H1 (cell line): ENCODE measurements around the gene SLC35G4. TPM values are rescaled to one million over a fixed set of nuclear protein-coding genes. Genes with fewer than 3 reads are reported as not detected.

Source experiments
- CTCF ChIA-PET: fragments of 300-600 bp; sonication (Branson Sonifier 250); formaldehyde crosslinking; loops from one replicate; lab custom pipeline; 2021; ENCODE audit not compliant: partially characterized antibody; lab: Charles Lee
- POLR2A ChIA-PET: fragments of 300-600 bp; sonication (Branson Sonifier 250); formaldehyde crosslinking; loops from one replicate; lab custom pipeline; 2021; ENCODE audit warnings: inconsistent platforms; ENCODE audit not compliant: partially characterized antibody; lab: Charles Lee
- DNase-seq, 2 experiments: peaks; one replicate each; pipeline versions ENCODE4 v3.0.0 to v3.0.0-alpha.2; 2010 to 2022; ENCODE audit warnings: low spot score in 2 of 2, low read depth in 1 of 2, mixed read lengths in 1 of 2
- FAIRE-seq: peaks from 2 replicates; lab custom pipeline; 2011; peaks lifted over from hg19 to GRCh38; lab: Jason Lieb, UNC
- H2AFZ ChIP-seq: 2 replicates; pipeline ENCODE4 v1.8.1; 2012; ENCODE audit warnings: low read length, inconsistent platforms
- H2AK5ac ChIP-seq: 2 replicates; pipeline ENCODE4 v1.6.1; 2013; ENCODE audit warnings: low read depth, low read length
- H2BK120ac ChIP-seq: replicated peaks from 2 replicates; pipeline ENCODE3; 2013; ENCODE audit warnings: low read depth, low read length, inconsistent platforms
- H2BK12ac ChIP-seq: 2 replicates; pipeline ENCODE4 v1.6.1; 2013; ENCODE audit warnings: low read depth, low read length
- H2BK15ac ChIP-seq: 2 replicates; pipeline ENCODE4 v1.6.1; 2013; ENCODE audit warnings: low read length
- H2BK20ac ChIP-seq: 2 replicates; pipeline ENCODE4 v1.6.1; 2013; ENCODE audit warnings: low read length
- H2BK5ac ChIP-seq: 2 replicates; pipeline ENCODE4 v1.6.1; 2013; ENCODE audit warnings: low read depth, low read length
- H3K14ac ChIP-seq: 2 replicates; pipeline ENCODE4 v1.6.1; 2013; ENCODE audit warnings: inconsistent platforms; ENCODE audit not compliant: insufficient read length
- H3K18ac ChIP-seq: 2 replicates; pipeline ENCODE4 v1.6.1; 2013; ENCODE audit warnings: low read length; ENCODE audit errors: extremely low read depth
- H3K23ac ChIP-seq: 2 replicates; pipeline ENCODE4 v1.6.1; 2013; ENCODE audit warnings: inconsistent platforms; ENCODE audit not compliant: insufficient read length
- H3K23me2 ChIP-seq: 2 replicates; pipeline ENCODE4 v1.6.1; 2013; ENCODE audit warnings: low read depth, low read length
- H3K27ac ChIP-seq: 2 replicates; pipeline ENCODE4 v1.6.1; 2011; ENCODE audit warnings: low read depth, low read length, inconsistent platforms
- H3K27me3 ChIP-seq, 4 experiments: replicated peaks in 1 of 4; 1 replicate in 1 of 4; 2 replicates in 3 of 4; pipeline versions ENCODE4 v1.6.1 to v1.8.1; 2011 to 2013; ENCODE audit warnings: low read length in 3 of 4, mild to moderate bottlenecking in 3 of 4, inconsistent platforms in 2 of 4, mixed read lengths in 2 of 4, moderate library complexity in 1 of 4; ENCODE audit not compliant: control insufficient read depth in 3 of 4, insufficient read depth in 3 of 4; ENCODE audit errors: extremely low read depth in 1 of 4
- H3K36me3 ChIP-seq, 4 experiments: 2 replicates each; pipeline versions ENCODE4 v1.6.1 to v1.8.1; 2011 to 2013; ENCODE audit warnings: mild to moderate bottlenecking in 4 of 4, low read length in 3 of 4, moderate library complexity in 2 of 4, control low read depth in 1 of 4, inconsistent platforms in 1 of 4; ENCODE audit not compliant: insufficient read depth in 4 of 4, control insufficient read depth in 2 of 4
- H3K4ac ChIP-seq: replicated peaks from 2 replicates; pipeline ENCODE3; 2013; ENCODE audit warnings: low read length, low read depth, mixed read lengths, inconsistent platforms; ENCODE audit not compliant: insufficient read length
- H3K4me1 ChIP-seq, 4 experiments: replicated peaks in 1 of 4; 1 replicate in 1 of 4; 2 replicates in 3 of 4; pipeline versions ENCODE4 v1.6.1 to v1.8.1; 2011 to 2013; ENCODE audit warnings: low read length in 3 of 4, inconsistent platforms in 2 of 4, mixed read lengths in 1 of 4; ENCODE audit not compliant: insufficient read depth in 4 of 4, control insufficient read depth in 3 of 4
- H3K4me2 ChIP-seq, 2 experiments: 2 replicates each; pipeline versions ENCODE4 v1.6.1 to v1.8.1; 2011 to 2013; ENCODE audit warnings: low read depth in 2 of 2, low read length in 2 of 2, control low read depth in 1 of 2, inconsistent platforms in 1 of 2, mild to moderate bottlenecking in 1 of 2; ENCODE audit not compliant: insufficient read depth in 1 of 2
- H3K4me3 ChIP-seq, 4 experiments: fragments of 200-600, 300-600 bp in 1 of 4; sonication (generic), shearing (Covaris generic), sonication (Bioruptor Twin) in 1 of 4; 2 replicates each; pipeline versions ENCODE4 v1.5.1 to v1.8.1; 2011 to 2016; ENCODE audit warnings: low read length in 4 of 4, low read depth in 3 of 4, control low read depth in 2 of 4, inconsistent platforms in 2 of 4, mild to moderate bottlenecking in 2 of 4, mixed read lengths in 1 of 4, moderate library complexity in 1 of 4; ENCODE audit not compliant: insufficient read depth in 2 of 4; ENCODE audit errors: extremely low read depth in 1 of 4
- H3K56ac ChIP-seq: replicated peaks from 2 replicates; pipeline ENCODE3; 2013; ENCODE audit warnings: low read depth, mild to moderate bottlenecking, mixed read lengths, low read length, inconsistent platforms; ENCODE audit not compliant: insufficient read length
- H3K79me1 ChIP-seq: 2 replicates; pipeline ENCODE4 v1.6.1; 2013; ENCODE audit warnings: low read depth, low read length, control low read depth
- H3K79me2 ChIP-seq, 2 experiments: 2 replicates each; pipeline versions ENCODE4 v1.6.1 to v1.8.1; 2012 to 2013; ENCODE audit warnings: low read length in 2 of 2, mild to moderate bottlenecking in 2 of 2, inconsistent platforms in 1 of 2; ENCODE audit not compliant: insufficient read depth in 2 of 2, control insufficient read depth in 1 of 2
- H3K9ac ChIP-seq, 4 experiments: replicated peaks in 1 of 4; 1 replicate in 1 of 4; 2 replicates in 3 of 4; pipeline versions ENCODE4 v1.6.1 to v1.8.1; 2011 to 2013; ENCODE audit warnings: low read depth in 3 of 4, low read length in 3 of 4, control low read depth in 2 of 4, mild to moderate bottlenecking in 2 of 4, moderate library complexity in 2 of 4, inconsistent platforms in 1 of 4; ENCODE audit errors: extremely low read depth in 1 of 4
- H3K9me3 ChIP-seq, 2 experiments: 2 replicates each; pipeline versions ENCODE4 v1.6.1 to v1.8.1; 2012 to 2013; ENCODE audit warnings: mild to moderate bottlenecking in 2 of 2, moderate library complexity in 2 of 2, control low read depth in 1 of 2, inconsistent platforms in 1 of 2, low read depth in 1 of 2, low read length in 1 of 2, mixed read lengths in 1 of 2; ENCODE audit not compliant: insufficient read depth in 2 of 2
- H4K20me1 ChIP-seq, 2 experiments: replicated peaks in 1 of 2; 2 replicates each; pipeline versions ENCODE3 to v1.8.1; 2011 to 2013; ENCODE audit warnings: inconsistent platforms in 2 of 2, low read length in 2 of 2, mild to moderate bottlenecking in 1 of 2; ENCODE audit not compliant: insufficient read depth in 2 of 2, control insufficient read depth in 1 of 2
- H4K5ac ChIP-seq: 2 replicates; pipeline ENCODE4 v1.6.1; 2013; ENCODE audit warnings: low read length, low read depth, mixed read lengths, inconsistent platforms; ENCODE audit not compliant: insufficient read length
- H4K8ac ChIP-seq: 2 replicates; pipeline ENCODE4 v1.8.0; 2013; ENCODE audit warnings: mild to moderate bottlenecking, moderate library complexity, low read length, inconsistent platforms; ENCODE audit not compliant: insufficient read depth; ENCODE audit errors: extremely low read depth
- H4K91ac ChIP-seq: replicated peaks from 2 replicates; pipeline ENCODE3; 2013; ENCODE audit warnings: low read length, mixed read lengths, inconsistent platforms; ENCODE audit not compliant: insufficient read length
- ASH2L ChIP-seq: fragments of 200-600, 300-600 bp; sonication (generic); IDR thresholded peaks from one replicate; pipeline ENCODE4 v1.7.1; 2017; ENCODE audit warnings: low read length
- BACH1 ChIP-seq: IDR thresholded peaks from 2 replicates; pipeline ENCODE4 v1.6.1; 2012; ENCODE audit warnings: low read length, improper control_type of control experiment
- CHD2 ChIP-seq: IDR thresholded peaks from 2 replicates; pipeline ENCODE4 v1.6.1; 2012; ENCODE audit warnings: low read length, improper control_type of control experiment
- CTBP2 ChIP-seq: IDR thresholded peaks from 2 replicates; pipeline ENCODE4 v1.7.0; 2011; ENCODE audit warnings: borderline replicate concordance, mild to moderate bottlenecking, moderate library complexity, mixed read lengths, low read length; ENCODE audit not compliant: insufficient read depth, insufficient read length
- CTCF ChIP-seq, 3 experiments: IDR thresholded peaks; 1 replicate in 2 of 3; 2 replicates in 1 of 3; pipeline versions ENCODE4 v1.5.1 to v1.6.1; 2011; ENCODE audit warnings: low read length in 3 of 3, mild to moderate bottlenecking in 3 of 3, inconsistent platforms in 2 of 3, low read depth in 1 of 3, moderate library complexity in 1 of 3; ENCODE audit not compliant: insufficient read depth in 1 of 3; ENCODE audit errors: control extremely low read depth in 1 of 3
- FOSL1 ChIP-seq: IDR thresholded peaks from 2 replicates; pipeline ENCODE4 v1.6.1; 2011; ENCODE audit warnings: mild to moderate bottlenecking, low read depth, low read length, moderate library complexity; ENCODE audit not compliant: insufficient read depth
- GTF2F1 ChIP-seq: IDR thresholded peaks from 2 replicates; pipeline ENCODE4 v1.6.1; 2012; ENCODE audit warnings: low read depth, low read length, improper control_type of control experiment, borderline replicate concordance
- JUN ChIP-seq: IDR thresholded peaks from 2 replicates; pipeline ENCODE4 v1.6.1; 2011; ENCODE audit warnings: low read depth, mild to moderate bottlenecking, improper control_type of control experiment, low read length
- POU5F1 ChIP-seq: IDR thresholded peaks from 2 replicates; pipeline ENCODE4 v1.6.1; 2011; ENCODE audit warnings: low read depth, mild to moderate bottlenecking, low read length, moderate library complexity
- TAF7 ChIP-seq: optimal IDR thresholded peaks from 2 replicates; pipeline ENCODE3; 2011; ENCODE audit warnings: low read depth, mild to moderate bottlenecking, inconsistent platforms, low read length, moderate library complexity, borderline replicate concordance
- TEAD4 ChIP-seq: IDR thresholded peaks from 2 replicates; pipeline ENCODE4 v1.6.1; 2012; ENCODE audit warnings: low read depth, low read length, inconsistent platforms, mixed read lengths
- WGBS, 2 experiments: shearing (Covaris generic) in 1 of 2; methylation state at CpG; one replicate each; pipeline versions ENCODE4 v1.1.6 to v1.1.7; 2013 to 2015; ENCODE audit warnings: low lambda C conversion rate in 2 of 2, mixed read lengths in 2 of 2, inconsistent platforms in 1 of 2, low coverage in 1 of 2, missing lambda C conversion rate in 1 of 2; ENCODE audit not compliant: insufficient replicate concordance in 2 of 2, insufficient coverage in 1 of 2, insufficient read length in 1 of 2; ENCODE audit errors: extremely low coverage in 1 of 2, missing lambda C conversion rate in 1 of 2; 5-methylcytosine and 5-hydroxymethylcytosine counted together
- polyA plus RNA-seq, 7 experiments: library from polyadenylated mRNA; depleted of rRNA in 3 of 7; stranded (reverse) in 5 of 7; unstranded in 2 of 7; fragments of >200 nt in 5 of 7; fragments of 200-250 nt in 2 of 7; gene quantifications; 1 replicate in 5 of 7; 2 replicates in 1 of 7; 4 replicates in 1 of 7; pipeline versions ENCODE4 v1.2.1 to v1.2.3, GENCODE V29; 2011 to 2013; ENCODE audit warnings: missing spikeins in 2 of 7, mixed read lengths in 2 of 7
- total RNA-seq: library from RNA; stranded (reverse); fragmentation: NEBNext Ultra II Directional; extraction: Animal tissue kit (Norgen Biotek cat#: 25700); gene quantifications from 2 replicates; pipeline ENCODE4 v1.2.1, GENCODE V29; 2021

SLC35G4 gene
- total and polyA plus RNA-seq, 2 of the 8 experiments (the other 6 are each of a cell fraction or from before 2014, with no cell fraction given), result not detected

DNA sequence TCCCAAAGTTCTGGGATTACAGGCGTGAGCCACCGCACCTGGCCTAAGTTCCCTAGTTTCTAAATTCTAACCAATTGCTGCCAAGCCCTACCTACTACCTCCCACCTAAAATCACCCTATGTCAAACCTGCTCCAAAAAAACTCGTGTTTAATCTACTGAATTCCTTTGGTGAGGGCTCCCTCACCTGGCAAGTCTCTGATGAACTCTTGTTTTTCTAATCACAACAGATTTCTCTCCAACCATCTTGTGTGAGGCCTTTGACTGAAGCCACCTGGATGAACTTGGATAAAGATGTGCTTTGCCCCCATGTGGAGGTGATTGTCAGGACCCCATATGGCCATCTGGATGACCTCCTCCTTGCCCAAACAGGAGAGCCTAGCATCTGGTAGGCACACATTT is 17.4 kb upstream of the SLC35G4 start:
- Histone ChIP-seq H2BK120ac (no peak overlapping the region), H3K4me3 (no peak overlapping the region), H4K5ac (no peak overlapping the region), H3K27me3 (no peaks in the 10 kb centered on the region), H3K79me2 (no peaks in the 10 kb centered on the region), H2BK5ac (no peak overlapping the region), H3K23ac (no peak overlapping the region), H3K4me2 (no peak overlapping the region), H4K91ac (no peak overlapping the region), H2BK20ac (no peak overlapping the region), H4K8ac (no peak overlapping the region), H3K56ac (no peak overlapping the region), H3K18ac (no peak overlapping the region), H3K9me3 (peaks cover 0 to 3% of the 10 kb centered on the region in 2 experiments; a peak in 2 of 4 replicates), H2BK12ac (no peak overlapping the region), H2AK5ac (no peak overlapping the region), H3K23me2 (no peaks in the 10 kb centered on the region), H3K36me3 (no peaks in the 10 kb centered on the region), H3K27ac (no peak overlapping the region), H3K9ac (no peak overlapping the region), H4K20me1 (no peaks in the 10 kb centered on the region), H3K4me1 (0 out of 7 replicates have a peak, but pooled peaks cover 0 to 1% (median 0%) of the 10 kb centered on the region in 4 experiments), H2BK15ac (no peak overlapping the region), H3K79me1 (no peaks in the 10 kb centered on the region), H2AFZ (no peak overlapping the region), H3K4ac (no peak overlapping the region), H3K14ac (no peak overlapping the region)
- peak; percentile 57 for FAIRE-seq
- WGBS, 2 experiments, result 90% methylated on average over 3 of the region's 3 CpGs; no CpG with 5 or more reads in 1 of the 2 experiments
- DNase-seq, result no peak
- ChIA-PET POLR2A (no interaction called here), CTCF (interaction anchor here (1.1 to 1.5 kb wide), 3 partner anchors 18 to 38 kb away, joined by 3 read pairs; no protein-coding TSS in a partner anchor)
- TF ChIP-seq ASH2L (no peak), JUN (no peak), GTF2F1 (no peak), TAF7 (no peak), CTBP2 (no peak), POU5F1 (no peak), BACH1 (no peak), FOSL1 (no peak), CHD2 (no peak), CTCF (IDR thresholded peaks at IDR 0.05; ENCODE audit: control extremely low read depth in 1 of 3, insufficient read depth in 1 of 3, low read depth in 1 of 3, low read length in 3 of 3) (peak in 1 of 3 experiments; percentile 35; a peak in 2 of 4 replicates), TEAD4 (no peak)
